GM19328 (cell line): Measurements from ENCODE around the gene NMD3.
A peak's percentile ranks its signal among the peaks of the same experiment; 100 is the strongest.
"Not testable (repeated sequence)": the region's sequence is repeated elsewhere in the genome, so short reads cannot be mapped to it uniquely, and the experiment has no call there.

Experiments
- ATAC-seq: cut with Tn5 transposase; IDR thresholded peaks from one replicate; pipeline ENCODE4 v1.9.1; 2021; ENCODE audit warnings: mild to moderate bottlenecking, moderate library complexity; ENCODE audit not compliant: unreplicated experiment

NMD3 gene

GRCh38 chr3:161274691-161275298 lies 53.7 kb downstream of the NMD3 start:
- peak; percentile 61 for ATAC-seq

GRCh38 chr3:161275919-161276318 lies 54.8 kb downstream of the NMD3 start:
- ATAC-seq = no peak

- ATAC-seq = not testable (repeated sequence)
Observed at GRCh38 chr3:161282387-161282786, 61.3 kb downstream of the NMD3 start.

GRCh38 chr3:161284989-161285388 lies 63.9 kb downstream of the NMD3 start:
- no peak for ATAC-seq

GRCh38 chr3:161289174-161289573 lies 68.1 kb downstream of the NMD3 start:
- no peak for ATAC-seq

GRCh38 chr3:161291191-161291901 lies 70.2 kb downstream of the NMD3 start:
- no peak for ATAC-seq

GRCh38 chr3:161293381-161293780 lies 72.3 kb downstream of the NMD3 start:
- ATAC-seq = no peak

- no peak for ATAC-seq
Observed at GRCh38 chr3:161295325-161295724, 74.2 kb downstream of the NMD3 start.

- no peak for ATAC-seq
Observed at GRCh38 chr3:161296814-161297213, 75.7 kb downstream of the NMD3 start.
